HG02981 (cell line): ENCODE measurements around the gene AFAP1.

ENCODE experiments used
- ATAC-seq: cut with Tn5 transposase; IDR thresholded peaks from one replicate; pipeline ENCODE4 v1.9.1; 2021; ENCODE audit warnings: mild to moderate bottlenecking, moderate library complexity; ENCODE audit not compliant: unreplicated experiment

Gene AFAP1

DNA sequence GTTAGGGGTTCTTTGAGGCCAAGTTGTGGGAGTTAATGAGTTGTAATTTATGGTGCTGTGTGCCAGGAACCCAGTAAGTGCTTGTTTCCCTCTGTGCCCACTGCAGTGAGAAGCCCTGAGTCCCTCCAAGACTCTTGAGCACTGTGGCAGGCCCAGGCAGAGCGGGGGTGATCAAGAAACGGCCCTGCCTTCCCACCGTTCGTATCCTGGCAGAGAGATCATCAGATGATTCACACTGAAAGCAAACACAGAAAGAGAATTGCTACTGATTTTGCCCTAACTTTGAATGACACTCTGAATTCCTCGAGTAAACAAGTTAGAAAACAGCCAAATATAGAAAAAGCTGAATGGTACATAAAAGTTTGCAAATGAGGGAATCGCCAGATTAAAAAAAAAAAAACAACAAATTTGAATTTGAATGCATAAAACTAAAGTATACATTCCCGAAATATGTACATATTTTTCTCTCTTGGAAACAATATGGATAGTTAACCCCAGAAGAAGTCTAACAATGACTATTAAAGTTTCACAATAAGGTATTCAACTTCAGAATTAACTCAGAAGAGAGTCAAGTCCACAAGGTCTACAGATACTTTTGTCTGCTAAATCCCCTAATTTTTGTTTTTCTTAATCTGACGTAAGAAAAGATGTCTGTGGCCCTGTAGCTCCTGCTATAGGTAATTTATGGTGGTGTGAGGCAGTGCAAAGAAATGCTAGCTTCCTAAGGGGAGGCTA, 71.8 kb downstream of the AFAP1 start:
- no peak for ATAC-seq

DNA sequence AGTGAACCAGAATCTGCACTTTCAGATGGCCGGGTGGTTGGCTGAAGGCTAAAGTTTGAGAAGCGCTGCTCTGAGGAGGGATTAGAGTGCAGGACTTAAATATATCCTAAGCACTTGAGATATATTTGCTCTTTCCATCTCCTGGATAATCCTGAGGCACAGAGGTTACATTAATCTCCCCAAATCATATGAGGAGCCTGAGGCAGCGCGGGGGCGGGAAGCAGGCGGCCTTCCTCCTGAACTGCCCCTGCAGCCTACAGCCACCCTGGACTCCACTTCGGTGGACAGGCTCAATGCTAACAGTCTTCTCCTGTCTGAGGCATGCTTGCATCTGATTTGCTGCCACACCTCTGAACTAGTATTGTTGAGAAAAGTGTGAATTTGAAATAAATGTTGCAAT, 72.5 kb downstream of the AFAP1 start:
- ATAC-seq: no peak

- ATAC-seq: no peak
These were observed 74.1 kb downstream of the AFAP1 start for GRCh38 chr4:7865533-7865932.

- no peak for ATAC-seq
These were observed 75.0 kb downstream of the AFAP1 start for GRCh38 chr4:7864685-7865084.

DNA sequence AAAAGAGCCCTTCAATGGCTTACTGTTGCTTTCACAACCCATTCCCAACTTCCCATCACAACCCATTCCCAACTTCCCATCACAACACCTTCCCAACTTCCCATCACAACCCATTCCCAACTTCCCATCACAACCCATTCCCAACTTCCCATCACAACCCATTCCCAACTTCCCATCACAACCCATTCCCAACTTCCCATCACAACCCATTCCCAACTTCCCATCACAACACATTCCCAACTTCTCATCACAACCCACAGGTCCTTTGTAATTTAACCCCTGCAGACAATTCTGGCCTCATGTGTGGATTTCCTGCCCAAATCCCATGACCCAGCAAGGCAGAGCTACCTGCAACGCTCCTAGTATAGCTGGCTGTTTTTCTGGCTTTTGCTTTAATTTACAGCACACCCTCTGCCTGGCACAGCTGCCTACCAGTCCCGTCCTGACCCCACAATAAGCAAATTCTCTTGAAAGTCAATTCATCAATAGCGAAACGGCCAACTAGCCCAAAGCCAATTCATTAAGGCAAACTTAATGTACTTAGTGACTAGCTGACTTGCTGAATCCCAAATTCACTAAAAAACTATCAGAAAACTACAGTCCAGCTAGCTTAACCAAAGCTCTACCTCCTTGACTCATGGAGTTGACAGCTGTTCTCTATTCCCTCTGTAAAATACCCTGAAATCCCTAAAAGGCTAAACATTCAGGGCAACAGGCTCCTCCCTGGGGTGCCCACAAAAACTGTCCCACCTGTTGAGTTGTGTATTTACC, 75.6 kb downstream of the AFAP1 start:
- ATAC-seq: no peak

GRCh38 chr4:7862561-7863192, 77.0 kb downstream of the AFAP1 start:
- ATAC-seq: no peak

- no peak for ATAC-seq
These were observed 78.2 kb downstream of the AFAP1 start for GRCh38 chr4:7861440-7861881.

DNA sequence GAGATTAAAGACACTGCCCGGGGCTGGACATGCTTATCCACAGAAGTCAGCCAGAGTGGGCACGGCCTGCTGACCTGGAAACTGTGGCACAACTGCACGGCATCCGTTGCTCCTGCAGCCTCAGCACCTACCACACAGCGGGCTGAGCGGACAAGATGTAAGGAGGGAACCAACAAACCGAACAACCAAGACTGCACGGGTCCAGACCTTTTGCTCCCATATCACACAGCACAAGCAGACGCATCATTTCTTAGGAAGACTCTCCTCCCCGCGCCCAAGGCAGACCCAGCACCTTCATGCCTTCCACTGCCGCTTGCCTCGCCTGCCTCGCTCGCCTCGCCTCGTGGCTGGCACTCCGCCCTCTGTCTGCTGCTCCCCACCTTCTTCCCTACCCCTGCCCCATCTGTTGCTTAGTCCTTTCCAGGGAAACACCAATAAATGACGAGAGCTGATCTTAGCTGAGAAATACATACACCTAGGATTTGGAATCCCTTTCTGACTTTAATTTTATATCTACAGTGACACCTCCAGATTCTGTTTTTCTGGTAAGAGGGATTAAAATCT, 79.0 kb downstream of the AFAP1 start:
- no peak for ATAC-seq

GRCh38 chr4:7859326-7859725, 80.3 kb downstream of the AFAP1 start:
- no peak for ATAC-seq

GRCh38 chr4:7858498-7858897, 81.2 kb downstream of the AFAP1 start:
- no peak for ATAC-seq

DNA sequence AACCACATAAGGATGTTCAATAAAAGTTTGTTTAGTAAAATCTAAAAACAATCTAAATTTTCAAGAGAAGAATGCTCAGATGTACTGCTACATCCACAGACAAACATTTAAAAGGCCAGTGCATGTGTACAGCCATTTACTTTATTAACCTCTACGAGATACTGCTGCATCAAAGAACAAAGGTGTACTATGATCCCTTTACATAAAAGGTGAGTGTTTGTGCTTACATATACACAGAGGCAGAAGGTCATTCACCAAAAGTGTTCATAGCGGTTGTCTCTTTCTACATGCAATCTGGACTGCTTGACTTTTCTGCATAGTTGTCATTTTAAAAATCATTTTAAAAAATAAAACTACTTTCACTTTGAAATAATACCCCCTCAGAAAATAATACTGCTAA, 81.7 kb downstream of the AFAP1 start:
- no peak for ATAC-seq

- ATAC-seq: no peak
These were observed 82.4 kb downstream of the AFAP1 start for GRCh38 chr4:7857238-7857701.

DNA sequence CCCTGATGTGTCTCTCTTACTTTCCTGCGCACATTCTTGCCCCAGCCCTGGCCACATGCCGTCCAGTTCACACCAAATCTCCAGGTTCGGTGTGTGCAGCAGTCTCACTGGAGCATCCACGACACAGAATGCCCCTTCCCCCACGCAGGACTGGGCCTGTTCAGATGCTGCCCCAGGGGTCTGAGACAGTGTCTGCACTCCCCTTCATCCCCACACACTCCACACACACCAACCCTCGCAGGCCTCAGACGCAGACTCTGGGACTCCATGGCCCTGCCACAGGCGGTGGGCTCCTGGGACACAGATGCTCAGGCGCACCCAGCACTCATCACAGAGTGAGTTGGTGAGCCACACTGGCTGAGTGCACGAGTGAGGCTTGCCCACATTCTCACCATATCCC, 83.9 kb downstream of the AFAP1 start:
- ATAC-seq: no peak

DNA sequence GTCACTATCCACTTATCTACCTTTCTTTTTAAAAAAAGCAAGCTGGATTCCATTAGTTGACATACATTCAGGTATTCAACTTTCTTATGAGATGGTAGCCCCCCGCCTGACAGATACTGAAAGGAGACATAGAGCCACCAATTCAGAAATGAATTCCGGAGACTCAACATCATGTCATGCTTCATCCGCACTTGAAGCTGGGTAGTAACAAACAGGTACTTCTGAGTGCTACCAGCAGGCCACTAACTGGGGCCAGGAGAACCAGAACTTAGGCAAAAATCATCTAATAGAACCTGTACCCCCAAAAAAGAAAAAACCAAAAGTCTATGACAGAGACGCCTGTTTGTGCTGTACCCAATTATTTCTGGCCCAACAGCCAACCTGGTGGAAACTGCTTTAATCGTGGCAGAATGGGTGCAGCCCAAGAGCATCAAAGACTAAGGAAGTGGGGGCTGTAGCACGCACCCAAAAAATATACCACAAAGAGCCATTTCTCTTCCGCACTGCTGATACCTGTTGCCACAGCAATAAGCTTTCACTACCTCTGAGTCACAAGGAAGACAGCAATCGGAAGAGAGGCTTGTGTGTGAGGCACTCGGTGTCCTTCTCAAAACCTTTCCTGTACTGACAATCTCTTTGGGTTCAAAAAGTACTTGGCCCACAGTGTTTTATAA, 84.8 kb downstream of the AFAP1 start:
- ATAC-seq: no peak

DNA sequence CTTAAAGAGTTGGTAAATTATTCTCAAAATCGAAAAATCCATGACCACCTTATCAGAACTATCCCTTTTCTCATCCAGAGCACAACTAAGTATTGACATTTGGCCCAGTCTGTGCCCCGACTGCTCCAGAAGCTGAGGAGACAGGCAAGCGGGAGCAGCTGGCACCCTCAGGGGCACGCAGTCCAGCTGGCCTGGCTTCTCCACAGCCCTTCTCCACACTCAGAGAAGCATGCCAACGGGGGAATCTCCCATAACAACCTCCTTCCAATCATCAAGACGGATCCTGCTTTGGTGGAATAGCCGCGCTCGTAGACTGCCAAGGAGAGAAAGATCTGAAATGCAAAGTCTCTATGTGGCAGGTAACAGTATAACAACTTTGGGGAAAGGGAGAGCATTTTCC, 85.4 kb downstream of the AFAP1 start:
- no peak for ATAC-seq

DNA sequence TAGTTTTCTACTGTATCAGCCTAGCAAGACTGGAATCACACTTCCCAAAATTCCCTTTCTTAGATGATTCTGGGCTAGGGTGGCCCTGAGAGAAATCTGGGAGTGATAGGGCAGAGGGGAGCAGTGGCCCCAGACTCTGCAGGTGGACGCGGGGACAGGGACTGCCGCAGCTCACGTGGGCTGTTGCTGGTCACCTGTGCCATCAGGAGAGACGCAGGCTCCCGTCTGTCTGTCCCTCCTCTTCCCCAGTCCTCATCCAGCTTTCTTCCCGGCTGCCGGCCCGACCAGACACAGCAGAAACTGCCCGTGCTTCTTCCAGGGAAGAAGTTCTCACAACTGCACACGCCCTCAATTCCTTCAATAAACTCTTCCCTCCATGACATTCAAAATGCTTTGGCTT, 86.4 kb downstream of the AFAP1 start:
- no peak for ATAC-seq

- ATAC-seq: no peak
These were observed 87.0 kb downstream of the AFAP1 start for GRCh38 chr4:7852568-7853185.

- no peak for ATAC-seq
These were observed 89.2 kb downstream of the AFAP1 start for GRCh38 chr4:7850489-7850888.

- no peak for ATAC-seq
These were observed 92.5 kb downstream of the AFAP1 start for GRCh38 chr4:7847206-7847605.

GRCh38 chr4:7845493-7846128, 94.0 kb downstream of the AFAP1 start:
- ATAC-seq: no peak
